Tibial nerve (tissue), 4 donors: ENCODE measurements around the gene STAB2.

Experiments
- EP300 ChIP-seq, 2 donors: sonication (generic); formaldehyde crosslinking; IDR thresholded peaks; one replicate each; pipeline ENCODE4 v1.6.1; 2017; ENCODE audit warnings: antibody characterized with exemption in 2 of 2, mild to moderate bottlenecking in 1 of 2
- POLR2A ChIP-seq, 2 donors: fragments of 450-650 bp; IDR thresholded peaks; one replicate each; pipeline ENCODE4 v1.6.1; 2017; ENCODE audit warnings: antibody characterized with exemption in 2 of 2, mild to moderate bottlenecking in 2 of 2, moderate library complexity in 2 of 2
- TF ChIP-seq, protein P1 (sequence below), 5 experiments: fragments of 200-600 bp in 3 of 5; fragments of 450-650 bp in 2 of 5; sonication (generic) in 3 of 5; IDR thresholded peaks; one replicate each; pipeline ENCODE4 v1.5.1; 2016 to 2019; ENCODE audit warnings: antibody characterized with exemption in 5 of 5, mild to moderate bottlenecking in 3 of 5, moderate library complexity in 2 of 5

DNA sequence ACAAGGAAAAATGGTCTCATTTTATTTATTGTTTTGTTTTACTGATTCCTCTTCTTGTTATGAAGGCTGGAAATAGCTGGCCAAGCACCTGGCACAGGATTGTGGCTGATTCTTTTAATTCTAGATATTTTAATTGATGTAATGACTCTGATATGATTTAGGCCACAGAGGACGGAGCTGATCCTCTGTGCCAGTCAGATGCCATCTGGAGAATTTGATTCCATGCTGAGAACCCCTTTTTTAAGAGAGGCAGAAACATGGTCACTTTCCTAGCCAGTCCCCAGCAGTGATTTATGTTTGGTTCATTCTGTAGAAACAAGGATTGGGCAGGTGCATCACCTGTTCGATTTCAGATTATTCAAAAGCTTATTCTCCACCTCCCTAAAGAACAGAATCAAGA, 77.6 kb downstream of the STAB2 start:
- no peak for TF ChIP-seq POLR2A (IDR thresholded peaks at IDR 0.05)
- TF ChIP-seq, protein P1, sequence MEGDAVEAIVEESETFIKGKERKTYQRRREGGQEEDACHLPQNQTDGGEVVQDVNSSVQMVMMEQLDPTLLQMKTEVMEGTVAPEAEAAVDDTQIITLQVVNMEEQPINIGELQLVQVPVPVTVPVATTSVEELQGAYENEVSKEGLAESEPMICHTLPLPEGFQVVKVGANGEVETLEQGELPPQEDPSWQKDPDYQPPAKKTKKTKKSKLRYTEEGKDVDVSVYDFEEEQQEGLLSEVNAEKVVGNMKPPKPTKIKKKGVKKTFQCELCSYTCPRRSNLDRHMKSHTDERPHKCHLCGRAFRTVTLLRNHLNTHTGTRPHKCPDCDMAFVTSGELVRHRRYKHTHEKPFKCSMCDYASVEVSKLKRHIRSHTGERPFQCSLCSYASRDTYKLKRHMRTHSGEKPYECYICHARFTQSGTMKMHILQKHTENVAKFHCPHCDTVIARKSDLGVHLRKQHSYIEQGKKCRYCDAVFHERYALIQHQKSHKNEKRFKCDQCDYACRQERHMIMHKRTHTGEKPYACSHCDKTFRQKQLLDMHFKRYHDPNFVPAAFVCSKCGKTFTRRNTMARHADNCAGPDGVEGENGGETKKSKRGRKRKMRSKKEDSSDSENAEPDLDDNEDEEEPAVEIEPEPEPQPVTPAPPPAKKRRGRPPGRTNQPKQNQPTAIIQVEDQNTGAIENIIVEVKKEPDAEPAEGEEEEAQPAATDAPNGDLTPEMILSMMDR (IDR thresholded peaks at IDR 0.05) = no peak
- TF ChIP-seq EP300 (IDR thresholded peaks at IDR 0.05) = no peak
